K562 (cell line): ENCODE measurements around the gene RNLS.

Source experiments
- FOXJ3 ChIP-seq: sonication (generic); formaldehyde crosslinking; IDR thresholded peaks from 2 replicates; pipeline ENCODE4 v1.4.0; 2020; ENCODE audit warnings: mild to moderate bottlenecking, missing genetic modification reagents
- POLR2A ChIP-seq: fragments of 450-650 bp; conservative IDR thresholded peaks from 2 replicates; pipeline ENCODE4 v1.6.1; 2016
- SNAPC5 ChIP-seq: fragments of 250-450 bp; sonication (Bioruptor Pico); IDR thresholded peaks from 2 replicates; pipeline ENCODE4 v1.8.0; 2021; ENCODE audit warnings: moderate library complexity, mild to moderate bottlenecking, inconsistent platforms
- TBL1XR1 ChIP-seq, 2 experiments: IDR thresholded peaks; 2 replicates each; pipeline ENCODE4 v1.6.1; 2012; ENCODE audit warnings: improper control_type of control experiment in 2 of 2, low read length in 2 of 2, mild to moderate bottlenecking in 1 of 2
- ZNF224 ChIP-seq: sonication (generic); formaldehyde crosslinking; IDR thresholded peaks from 2 replicates; pipeline ENCODE4 v1.8.0; 2022; ENCODE audit warnings: mild to moderate bottlenecking, missing genetic modification reagents

GRCh38 chr10:88557256-88557655, 25.9 kb downstream of the RNLS start:
- no peak for TF ChIP-seq ZNF224 (CRISPR knock-in tag)
- TF ChIP-seq FOXJ3 = no peak
- TF ChIP-seq POLR2A = no peak
- no peak for TF ChIP-seq TBL1XR1 (IDR thresholded peaks at IDR 0.05; ENCODE audit: low read length in 2 of 2)
- TF ChIP-seq SNAPC5 (CRISPR knock-in tag) = no peak
